Activated effector memory CD4-positive, alpha-beta T cell treated with anti-CD3 and anti-CD28 coated beads, Interleukin-2, amount 50 U/mL, for 16 hours (primary cell): ENCODE data around the gene HIC2.
"Not testable (repeated sequence)": the region's sequence is repeated elsewhere in the genome, so short reads cannot be mapped to it uniquely, and the experiment has no call there.

Experiments
- DNase-seq: peaks from one replicate; pipeline ENCODE4 v3.0.0-alpha.2; 2020

The HIC2 gene

GRCh38 chr22:21497984-21498383 lies 80.8 kb downstream of the HIC2 start:
- DNase-seq, result not testable (repeated sequence)

- DNase-seq, result not testable (repeated sequence)
Observed at GRCh38 chr22:21498489-21498888, 81.3 kb downstream of the HIC2 start.

- not testable (repeated sequence) for DNase-seq
Observed at GRCh38 chr22:21499623-21500506, 82.7 kb downstream of the HIC2 start.
